RWPE2 (cell line): Measurements from ENCODE around the gene ARL3.

Experiments used
- ATAC-seq: fragments of 200-7000 bp; cut with Tn5 transposase; 3 replicates; pipeline ENCODE4 v1.9.1; 2021; ENCODE audit warnings: low read depth
- DNase-seq: peaks from one replicate; pipeline ENCODE4 v3.0.0-alpha.2; 2020; ENCODE audit warnings: low spot score
- H3K27ac ChIP-seq: fragments of 450-650 bp; 2 replicates; pipeline ENCODE4 v1.5.1; 2017; ENCODE audit warnings: mild to moderate bottlenecking; ENCODE audit not compliant: poor library complexity, severe bottlenecking
- H3K27me3 ChIP-seq: fragments of 250-450 bp; sonication (Bioruptor Pico); 2 replicates; pipeline ENCODE4 v1.5.1; 2021; ENCODE audit warnings: mild to moderate bottlenecking, moderate library complexity; ENCODE audit not compliant: insufficient read depth, poor library complexity, severe bottlenecking
- H3K36me3 ChIP-seq: fragments of 250-450 bp; sonication (Bioruptor Pico); 2 replicates; pipeline ENCODE4 v1.5.1; 2020; ENCODE audit warnings: low read depth, mild to moderate bottlenecking, moderate library complexity
- H3K4me1 ChIP-seq: fragments of 250-450 bp; sonication (Bioruptor Pico); 2 replicates; pipeline ENCODE4 v1.5.1; 2021; ENCODE audit warnings: mild to moderate bottlenecking, moderate library complexity; ENCODE audit not compliant: insufficient read depth, poor library complexity, severe bottlenecking
- H3K4me3 ChIP-seq: fragments of 250-450 bp; sonication (Bioruptor Pico); 2 replicates; pipeline ENCODE4 v1.5.1; 2021; ENCODE audit warnings: mild to moderate bottlenecking, moderate library complexity; ENCODE audit not compliant: severe bottlenecking
- H3K9me3 ChIP-seq: fragments of 250-450 bp; sonication (Bioruptor Pico); 2 replicates; pipeline ENCODE4 v1.5.1; 2021; ENCODE audit warnings: mild to moderate bottlenecking, moderate library complexity; ENCODE audit not compliant: severe bottlenecking
- CTCF ChIP-seq: fragments of 450-650 bp; IDR thresholded peaks from one replicate; pipeline ENCODE4 v1.5.1; 2017; ENCODE audit warnings: mild to moderate bottlenecking, moderate library complexity; ENCODE audit not compliant: poor library complexity, severe bottlenecking

The ARL3 gene

GRCh38 chr10:102643336-102644065, 70.7 kb downstream of the ARL3 start:
- ATAC-seq = no peak
- Histone ChIP-seq H3K27ac (peak overlapping the region; percentile 94), H3K4me1 (peaks cover 20% of the 10 kb centered on the region), H3K36me3 (peaks cover 10% of the 10 kb centered on the region), H3K9me3 (no peaks in the 10 kb centered on the region), H3K4me3 (peak overlapping the region; percentile 80), H3K27me3 (no peaks in the 10 kb centered on the region)
- no peak for DNase-seq
- no peak for TF ChIP-seq CTCF

GRCh38 chr10:102642736-102643335, 71.4 kb downstream of the ARL3 start:
- peaks cover 7% of the 10 kb centered on the region for H3K36me3 ChIP-seq
- ATAC-seq = no peak
- DNase-seq = no peak
- no peaks in the 10 kb centered on the region for H3K9me3 ChIP-seq
- no peak for TF ChIP-seq CTCF
- peak overlapping the region; percentile 94 for H3K27ac ChIP-seq
- no peaks in the 10 kb centered on the region for H3K27me3 ChIP-seq
- H3K4me3 ChIP-seq = peak overlapping the region; percentile 80
- peaks cover 15% of the 10 kb centered on the region for H3K4me1 ChIP-seq

GRCh38 chr10:102641880-102642735, 72.1 kb downstream of the ARL3 start:
- Histone ChIP-seq H3K27ac (peak overlapping the region; percentile 94), H3K4me1 (peaks cover 10% of the 10 kb centered on the region), H3K4me3 (peak overlapping the region; percentile 80), H3K9me3 (no peaks in the 10 kb centered on the region), H3K36me3 (peaks cover 2% of the 10 kb centered on the region; the same call in 1 of the 2 replicates), H3K27me3 (no peaks in the 10 kb centered on the region)
- DNase-seq = peak; percentile 97
- peak; percentile 9 for TF ChIP-seq CTCF
- peak; percentile 53 for ATAC-seq

- no peak for TF ChIP-seq CTCF
- DNase-seq = no peak
- no peak for ATAC-seq
- Histone ChIP-seq H3K4me3 (peak overlapping the region; percentile 80), H3K4me1 (peaks cover 4% of the 10 kb centered on the region), H3K27me3 (no peaks in the 10 kb centered on the region), H3K36me3 (no peaks in the 10 kb centered on the region), H3K9me3 (no peaks in the 10 kb centered on the region), H3K27ac (peak overlapping the region; percentile 94)
These were observed 72.8 kb downstream of the ARL3 start for GRCh38 chr10:102641402-102641801.
